ENCODE results near the gene MYH10. TPM values are rescaled to one million over a fixed set of nuclear protein-coding genes. Genes with fewer than 3 reads are reported as not detected.

Gene MYH10
- total and polyA plus RNA-seq, 4 donors, result 9.1 to 79.1 (median 25.9) TPM

DNA sequence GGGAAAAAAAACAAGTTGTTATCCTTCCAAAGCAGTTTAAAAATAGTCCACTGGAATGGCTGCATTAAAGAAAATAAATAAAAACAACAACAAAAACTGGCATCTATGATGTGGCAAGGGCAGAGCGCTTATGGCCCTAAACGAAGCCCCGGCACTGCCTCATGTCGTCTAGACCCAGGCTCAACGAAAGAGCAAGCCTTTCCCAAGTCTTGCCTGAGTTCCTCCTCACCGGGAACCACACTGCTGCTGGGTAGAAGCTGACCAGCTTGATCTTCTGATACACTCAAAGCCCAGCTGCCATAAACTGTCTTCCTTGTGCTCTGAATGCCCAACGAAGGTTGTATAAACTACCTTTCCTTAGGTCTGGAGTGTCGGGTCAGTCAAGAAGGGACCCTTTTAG is 157.9 kb downstream of the MYH10 start:
- no peak for DNase-seq (ENCODE audit: low spot score)
- Histone ChIP-seq H3K9ac (ENCODE audit: low read depth in 1 of 2, low read length in 2 of 2) (no peak overlapping the region), H3K27ac (ENCODE audit: low read depth in 1 of 2, low read length in 2 of 2) (no peak overlapping the region), H3K27me3 (ENCODE audit: control insufficient read depth in 4 of 4, insufficient read depth in 4 of 4, low read length in 3 of 4) (no peaks in the 10 kb centered on the region), H3K9me3 (ENCODE audit: control insufficient read depth in 4 of 4, low read length in 3 of 4) (no peaks in the 10 kb centered on the region), H3K4me1 (ENCODE audit: control insufficient read depth in 4 of 4, insufficient read depth in 4 of 4, low read length in 3 of 4) (peaks cover 5 to 27% (median 20%) of the 10 kb centered on the region in 4 donors), H3K4me3 (ENCODE audit: low read depth in 1 of 3, low read length in 3 of 3) (no peak overlapping the region), H3K36me3 (ENCODE audit: control insufficient read depth in 4 of 4, insufficient read depth in 3 of 4, low read depth in 1 of 4, low read length in 3 of 4) (peaks cover 5 to 51% (median 38%) of the 10 kb centered on the region in 4 donors)
- 92% methylated on average over 8 of the region's 8 CpGs for WGBS
- no peak for TF ChIP-seq HNF4G (IDR thresholded peaks at IDR 0.05)
- no peak for TF ChIP-seq ZBTB33 (IDR thresholded peaks at IDR 0.05)
- TF ChIP-seq JUND (IDR thresholded peaks at IDR 0.05), result no peak
- TF ChIP-seq, protein P1, sequence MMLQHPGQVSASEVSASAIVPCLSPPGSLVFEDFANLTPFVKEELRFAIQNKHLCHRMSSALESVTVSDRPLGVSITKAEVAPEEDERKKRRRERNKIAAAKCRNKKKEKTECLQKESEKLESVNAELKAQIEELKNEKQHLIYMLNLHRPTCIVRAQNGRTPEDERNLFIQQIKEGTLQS (IDR thresholded peaks at IDR 0.05), result no peak
- no peak for TF ChIP-seq SP1 (IDR thresholded peaks at IDR 0.05)
- TF ChIP-seq, protein P2, sequence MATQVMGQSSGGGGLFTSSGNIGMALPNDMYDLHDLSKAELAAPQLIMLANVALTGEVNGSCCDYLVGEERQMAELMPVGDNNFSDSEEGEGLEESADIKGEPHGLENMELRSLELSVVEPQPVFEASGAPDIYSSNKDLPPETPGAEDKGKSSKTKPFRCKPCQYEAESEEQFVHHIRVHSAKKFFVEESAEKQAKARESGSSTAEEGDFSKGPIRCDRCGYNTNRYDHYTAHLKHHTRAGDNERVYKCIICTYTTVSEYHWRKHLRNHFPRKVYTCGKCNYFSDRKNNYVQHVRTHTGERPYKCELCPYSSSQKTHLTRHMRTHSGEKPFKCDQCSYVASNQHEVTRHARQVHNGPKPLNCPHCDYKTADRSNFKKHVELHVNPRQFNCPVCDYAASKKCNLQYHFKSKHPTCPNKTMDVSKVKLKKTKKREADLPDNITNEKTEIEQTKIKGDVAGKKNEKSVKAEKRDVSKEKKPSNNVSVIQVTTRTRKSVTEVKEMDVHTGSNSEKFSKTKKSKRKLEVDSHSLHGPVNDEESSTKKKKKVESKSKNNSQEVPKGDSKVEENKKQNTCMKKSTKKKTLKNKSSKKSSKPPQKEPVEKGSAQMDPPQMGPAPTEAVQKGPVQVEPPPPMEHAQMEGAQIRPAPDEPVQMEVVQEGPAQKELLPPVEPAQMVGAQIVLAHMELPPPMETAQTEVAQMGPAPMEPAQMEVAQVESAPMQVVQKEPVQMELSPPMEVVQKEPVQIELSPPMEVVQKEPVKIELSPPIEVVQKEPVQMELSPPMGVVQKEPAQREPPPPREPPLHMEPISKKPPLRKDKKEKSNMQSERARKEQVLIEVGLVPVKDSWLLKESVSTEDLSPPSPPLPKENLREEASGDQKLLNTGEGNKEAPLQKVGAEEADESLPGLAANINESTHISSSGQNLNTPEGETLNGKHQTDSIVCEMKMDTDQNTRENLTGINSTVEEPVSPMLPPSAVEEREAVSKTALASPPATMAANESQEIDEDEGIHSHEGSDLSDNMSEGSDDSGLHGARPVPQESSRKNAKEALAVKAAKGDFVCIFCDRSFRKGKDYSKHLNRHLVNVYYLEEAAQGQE (IDR thresholded peaks at IDR 0.05), result no peak
- no peak for TF ChIP-seq RAD21 (IDR thresholded peaks at IDR 0.05)
- TF ChIP-seq TAF1 (conservative IDR thresholded peaks at IDR 0.05), result no peak
- no peak for TF ChIP-seq GABPA (IDR thresholded peaks at IDR 0.05 in 1 of 2, conservative IDR thresholded peaks at IDR 0.05 in 1 of 2)
- TF ChIP-seq EGR1 (IDR thresholded peaks at IDR 0.05; ENCODE audit: low read depth in 2 of 2), result no peak
- TF ChIP-seq RXRA (IDR thresholded peaks at IDR 0.05), result no peak
- TF ChIP-seq FOXA2 (IDR thresholded peaks at IDR 0.05), result no peak
- TF ChIP-seq FOXA1 (IDR thresholded peaks at IDR 0.05), result no peak
- no peak for TF ChIP-seq YY1 (IDR thresholded peaks at IDR 0.05)
- no peak for TF ChIP-seq CTCF (IDR thresholded peaks at IDR 0.05; ENCODE audit: low read depth, low read length, missing input control)

DNA sequence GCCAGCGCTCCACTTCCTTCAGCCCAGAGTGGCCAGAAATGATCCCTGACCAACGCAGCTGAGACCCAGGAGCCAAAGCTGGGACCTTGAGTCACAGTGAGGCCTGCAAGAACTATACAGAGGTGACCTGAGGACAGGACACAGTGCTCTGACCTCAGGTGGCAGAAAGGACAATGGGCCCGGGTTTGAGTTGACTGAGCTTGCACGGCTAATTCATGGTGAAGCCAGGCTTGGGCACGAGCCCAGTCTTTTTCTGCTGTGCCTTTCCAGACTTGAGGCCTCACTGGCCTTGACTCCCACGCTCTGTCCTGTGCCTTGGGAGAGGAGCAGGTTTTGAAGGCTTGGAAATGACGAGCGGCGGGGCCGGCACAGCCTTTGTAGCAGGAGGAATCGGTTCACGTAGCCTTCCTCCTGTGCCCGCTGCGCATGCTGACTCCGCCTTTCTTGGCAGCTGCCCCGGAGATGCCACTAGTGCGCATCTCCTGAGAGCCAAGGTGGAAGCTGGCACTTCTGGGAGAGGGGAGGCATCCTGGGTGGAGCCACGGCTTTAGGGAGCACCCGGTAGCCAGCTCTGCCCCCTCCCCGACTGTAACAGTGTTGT is 160.0 kb downstream of the MYH10 start:
- Histone ChIP-seq H3K36me3 (ENCODE audit: control insufficient read depth in 4 of 4, insufficient read depth in 3 of 4, low read depth in 1 of 4, low read length in 3 of 4) (peaks cover 12 to 53% (median 48%) of the 10 kb centered on the region in 4 donors), H3K27me3 (ENCODE audit: control insufficient read depth in 4 of 4, insufficient read depth in 4 of 4, low read length in 3 of 4) (no peaks in the 10 kb centered on the region), H3K4me1 (ENCODE audit: control insufficient read depth in 4 of 4, insufficient read depth in 4 of 4, low read length in 3 of 4) (peaks cover 4 to 19% (median 12%) of the 10 kb centered on the region in 4 donors), H3K9me3 (ENCODE audit: control insufficient read depth in 4 of 4, low read length in 3 of 4) (no peaks in the 10 kb centered on the region), H3K27ac (ENCODE audit: low read depth in 1 of 2, low read length in 2 of 2) (peak overlapping the region; percentile 27 to 57), H3K4me3 (ENCODE audit: low read depth in 1 of 3, low read length in 3 of 3) (no peak overlapping the region), H3K9ac (ENCODE audit: low read depth in 1 of 2, low read length in 2 of 2) (no peak overlapping the region)
- TF ChIP-seq NR2F2 (IDR thresholded peaks at IDR 0.05) (no peak), EGR1 (IDR thresholded peaks at IDR 0.05; ENCODE audit: low read depth in 2 of 2) (no peak), RXRA (IDR thresholded peaks at IDR 0.05) (peak; percentile 9 to 28)
- TF ChIP-seq, protein P1 (IDR thresholded peaks at IDR 0.05), result no peak
- DNase-seq (ENCODE audit: low spot score), result no peak
- 48% methylated on average over 20 of the region's 20 CpGs for WGBS

Measured in liver (tissue), 9 donors.